Uterus (tissue), 2 donors: ENCODE measurements around the gene SEMA4B.

Source experiments
- POLR2A ChIP-seq, 2 donors: fragments of 450-650 bp; IDR thresholded peaks; one replicate each; pipeline ENCODE4 v1.6.1; 2016; ENCODE audit warnings: antibody characterized with exemption in 2 of 2, mild to moderate bottlenecking in 1 of 2, moderate library complexity in 1 of 2
- TF ChIP-seq, protein P1 (sequence below), 4 experiments: fragments of 200-600 bp in 2 of 4; fragments of 450-650 bp in 2 of 4; sonication (generic) in 2 of 4; IDR thresholded peaks; one replicate each; pipeline ENCODE4 v1.5.1; 2016 to 2019; ENCODE audit warnings: antibody characterized with exemption in 4 of 4, mild to moderate bottlenecking in 2 of 4, moderate library complexity in 1 of 4

DNA sequence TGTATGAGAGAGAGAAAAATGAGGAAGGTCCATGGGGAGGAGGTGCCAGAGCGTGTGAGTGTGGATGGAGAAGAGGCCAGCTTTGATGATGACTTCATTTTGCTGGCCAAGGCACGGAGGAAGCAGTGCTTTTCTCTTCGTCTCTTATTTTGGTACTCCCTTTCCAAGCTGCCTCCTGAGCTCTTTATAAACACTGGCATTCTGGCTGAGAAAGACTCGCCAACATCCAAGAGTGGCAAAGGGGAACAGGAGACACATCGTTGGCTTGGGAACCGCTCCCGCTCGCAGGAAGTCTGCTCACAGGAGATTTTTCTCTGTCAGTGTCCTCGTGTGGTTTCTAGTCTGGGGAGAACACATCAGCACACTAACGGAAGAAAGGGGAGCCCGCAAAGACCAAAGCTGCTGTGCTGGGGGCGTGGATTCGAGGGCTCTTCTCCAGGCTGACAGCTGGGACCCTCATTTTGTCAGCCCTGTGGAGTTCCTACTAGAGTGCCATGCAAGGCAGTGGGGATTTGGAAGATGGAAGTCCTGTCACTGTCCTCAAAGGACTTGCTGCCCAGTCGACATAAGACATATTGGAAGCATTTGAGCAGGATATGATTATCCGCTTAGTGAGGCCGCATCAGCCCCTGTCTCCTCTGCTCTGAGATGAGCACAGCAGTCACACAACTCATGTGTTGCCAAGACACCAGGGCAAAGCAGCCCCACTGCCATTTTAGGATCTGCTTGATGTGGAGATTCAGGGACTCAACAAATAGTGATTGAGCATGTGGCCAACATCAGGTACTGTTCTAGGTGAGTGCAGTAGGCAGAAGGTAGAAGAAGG is 8.0 kb upstream of the SEMA4B start:
- TF ChIP-seq, protein P1, sequence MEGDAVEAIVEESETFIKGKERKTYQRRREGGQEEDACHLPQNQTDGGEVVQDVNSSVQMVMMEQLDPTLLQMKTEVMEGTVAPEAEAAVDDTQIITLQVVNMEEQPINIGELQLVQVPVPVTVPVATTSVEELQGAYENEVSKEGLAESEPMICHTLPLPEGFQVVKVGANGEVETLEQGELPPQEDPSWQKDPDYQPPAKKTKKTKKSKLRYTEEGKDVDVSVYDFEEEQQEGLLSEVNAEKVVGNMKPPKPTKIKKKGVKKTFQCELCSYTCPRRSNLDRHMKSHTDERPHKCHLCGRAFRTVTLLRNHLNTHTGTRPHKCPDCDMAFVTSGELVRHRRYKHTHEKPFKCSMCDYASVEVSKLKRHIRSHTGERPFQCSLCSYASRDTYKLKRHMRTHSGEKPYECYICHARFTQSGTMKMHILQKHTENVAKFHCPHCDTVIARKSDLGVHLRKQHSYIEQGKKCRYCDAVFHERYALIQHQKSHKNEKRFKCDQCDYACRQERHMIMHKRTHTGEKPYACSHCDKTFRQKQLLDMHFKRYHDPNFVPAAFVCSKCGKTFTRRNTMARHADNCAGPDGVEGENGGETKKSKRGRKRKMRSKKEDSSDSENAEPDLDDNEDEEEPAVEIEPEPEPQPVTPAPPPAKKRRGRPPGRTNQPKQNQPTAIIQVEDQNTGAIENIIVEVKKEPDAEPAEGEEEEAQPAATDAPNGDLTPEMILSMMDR (IDR thresholded peaks at IDR 0.05), result no peak
- TF ChIP-seq POLR2A (IDR thresholded peaks at IDR 0.05), result no peak
